A549 (cell line): ENCODE results near the gene RNF34. TPM values are rescaled to one million over a fixed set of nuclear protein-coding genes. Genes with fewer than 3 reads are reported as not detected.

Experiments used
- ATAC-seq, 2 experiments: fragments of 200-7000 bp in 1 of 2; fragments of >200 bp in 1 of 2; cut with Nextera tagmentation in 1 of 2; cut with Tn5 transposase in 1 of 2; 3 replicates each; pipeline versions ENCODE4 v1.8.0 to v1.9.1; 2018 to 2020; ENCODE audit warnings: mild to moderate bottlenecking in 1 of 2, moderate library complexity in 1 of 2
- CTCF ChIA-PET: fragments of 300-600 bp; sonication (Branson Sonifier 250); formaldehyde crosslinking; extraction: SDS; loops from one replicate; lab custom pipeline; 2021; ENCODE audit warnings: antibody characterized with exemption, inconsistent platforms; lab: Yijun Ruan, JAX
- POLR2A ChIA-PET: fragments of 350-600 bp; formaldehyde crosslinking; extraction: SDS; loops from one replicate; lab custom pipeline; 2021; ENCODE audit warnings: antibody characterized with exemption, inconsistent platforms; lab: Yijun Ruan, JAX
- DNase-seq, 2 experiments: peaks; one replicate each; pipeline versions ENCODE4 v3.0.0 to v3.0.0-alpha.2; 2011 to 2016; ENCODE audit warnings: low read depth in 1 of 2, low spot score in 1 of 2
- FAIRE-seq: peaks from 2 replicates; lab custom pipeline; 2011; peaks lifted over from hg19 to GRCh38; lab: Jason Lieb, UNC
- H3K27ac ChIP-seq, 2 experiments: fragments of >200 bp; sonication (Bioruptor Twin); formaldehyde crosslinking; 3 replicates each; pipeline ENCODE4 v1.5.1; 2016 to 2017
- H3K4me1 ChIP-seq: fragments of >200 bp; sonication (Bioruptor Twin); formaldehyde crosslinking; 3 replicates; pipeline ENCODE4 v1.6.1; 2016
- H3K4me2 ChIP-seq: fragments of >200 bp; sonication (Bioruptor Twin); formaldehyde crosslinking; 3 replicates; pipeline ENCODE4 v1.6.1; 2016
- H3K4me3 ChIP-seq: fragments of >200 bp; sonication (Bioruptor Twin); formaldehyde crosslinking; 3 replicates; pipeline ENCODE4 v1.5.1; 2016
- H3K9me3 ChIP-seq: fragments of >200 bp; sonication (Bioruptor Twin); formaldehyde crosslinking; 3 replicates; pipeline ENCODE4 v1.6.1; 2016
- BHLHE40 ChIP-seq: IDR thresholded peaks from 2 replicates; pipeline ENCODE4 v1.6.1; 2012; ENCODE audit warnings: low read depth, low read length, inconsistent platforms
- EHMT2 ChIP-seq: fragments of 200-600 bp; sonication (generic); IDR thresholded peaks from 2 replicates; pipeline ENCODE4 v1.6.1; 2016; ENCODE audit warnings: antibody characterized with exemption, low read depth, mild to moderate bottlenecking, moderate library complexity
- ESRRA ChIP-seq: fragments of 150-350 bp; IDR thresholded peaks from 2 replicates; pipeline ENCODE4 v1.6.1; 2014; ENCODE audit warnings: mild to moderate bottlenecking, low read length, borderline replicate concordance
- FOSB ChIP-seq: fragments of 250-450 bp; sonication (Bioruptor Pico); IDR thresholded peaks from 2 replicates; pipeline ENCODE4 v1.5.0; 2020; ENCODE audit warnings: mild to moderate bottlenecking, moderate library complexity
- FOSL2 ChIP-seq, 2 experiments: fragments of 450-650 bp in 1 of 2; fragments of >200 bp in 1 of 2; sonication (Bioruptor Twin) in 1 of 2; formaldehyde crosslinking; IDR thresholded peaks; 2 replicates each; pipeline versions ENCODE4 v1.5.0 to v1.6.1; 2016 to 2020; ENCODE audit warnings: mild to moderate bottlenecking in 1 of 2, moderate library complexity in 1 of 2
- HOXB13 ChIP-seq: fragments of 250-450 bp; sonication (Bioruptor Pico); IDR thresholded peaks from 2 replicates; pipeline ENCODE4 v1.5.0; 2020; ENCODE audit warnings: low read depth, mild to moderate bottlenecking, moderate library complexity
- JUNB ChIP-seq: fragments of >200 bp; sonication (Bioruptor Twin); formaldehyde crosslinking; IDR thresholded peaks from 2 replicates; pipeline ENCODE4 v1.6.1; 2016
- NFE2L2 ChIP-seq: fragments of 150-350 bp; conservative IDR thresholded peaks from 2 replicates; pipeline ENCODE4 v1.6.1; 2014; ENCODE audit warnings: low read length
- POLR2A ChIP-seq: IDR thresholded peaks from 2 replicates; pipeline ENCODE4 v1.6.1; 2012; ENCODE audit warnings: mild to moderate bottlenecking, low read length
- RCOR1 ChIP-seq: fragments of 150-350 bp; IDR thresholded peaks from 2 replicates; pipeline ENCODE4 v1.6.1; 2014; ENCODE audit warnings: antibody characterized with exemption, low read length, low read depth
- SMC3 ChIP-seq: fragments of >200 bp; sonication (Bioruptor Twin); formaldehyde crosslinking; IDR thresholded peaks from 3 replicates; pipeline ENCODE4 v1.6.1; 2018; ENCODE audit warnings: inconsistent platforms
- ZC3H11A ChIP-seq: fragments of 450-650 bp; IDR thresholded peaks from 2 replicates; pipeline ENCODE4 v1.6.1; 2014; ENCODE audit warnings: antibody characterized with exemption, mild to moderate bottlenecking
- ZFP36 ChIP-seq: fragments of 450-650 bp; IDR thresholded peaks from 2 replicates; pipeline ENCODE4 v1.6.1; 2014; ENCODE audit warnings: borderline replicate concordance; ENCODE audit not compliant: partially characterized antibody
- WGBS: methylation state at CpG from one replicate; pipeline ENCODE4 v1.1.6; 2017; ENCODE audit errors: missing lambda C conversion rate; 5-methylcytosine and 5-hydroxymethylcytosine counted together
- polyA plus RNA-seq, 4 experiments: library from polyadenylated mRNA; depleted of rRNA in 3 of 4; stranded (reverse); fragments of >200 nt; fragmentation: RNase III in 1 of 4; extraction: RNeasy Plus Mini Kit Qiagen cat#74134 plus additional on column Dnase treatment in 1 of 4; gene quantifications; 2 replicates in 3 of 4; 3 replicates in 1 of 4; pipeline ENCODE4 v1.2.3, GENCODE V29; 2011 to 2017
- TF ChIP-seq, protein P1 (sequence below): IDR thresholded peaks from 2 replicates; pipeline ENCODE4 v1.6.1; 2012
- TF ChIP-seq, protein P2 (sequence below): IDR thresholded peaks from 2 replicates; pipeline ENCODE4 v1.6.1; 2012
- TF ChIP-seq, protein P3 (sequence below): fragments of 200-600 bp; sonication (generic); IDR thresholded peaks from 2 replicates; pipeline ENCODE4 v1.6.1; 2016; ENCODE audit warnings: antibody characterized with exemption, mild to moderate bottlenecking, moderate library complexity
- TF ChIP-seq, protein P4 (sequence below): fragments of 250-450 bp; sonication (Bioruptor Pico); IDR thresholded peaks from 2 replicates; pipeline ENCODE4 v1.5.0; 2020; ENCODE audit warnings: low read depth, mild to moderate bottlenecking, moderate library complexity
- TF ChIP-seq, protein P5 (sequence below): fragments of 250-450 bp; sonication (Bioruptor Pico); IDR thresholded peaks from 2 replicates; pipeline ENCODE4 v1.5.0; 2021; ENCODE audit warnings: mild to moderate bottlenecking, moderate library complexity, borderline replicate concordance

The RNF34 gene
- polyA plus RNA-seq, 2 of the 4 experiments (the other 2 are of a cell fraction), result 44.5 to 59.4 TPM

DNA sequence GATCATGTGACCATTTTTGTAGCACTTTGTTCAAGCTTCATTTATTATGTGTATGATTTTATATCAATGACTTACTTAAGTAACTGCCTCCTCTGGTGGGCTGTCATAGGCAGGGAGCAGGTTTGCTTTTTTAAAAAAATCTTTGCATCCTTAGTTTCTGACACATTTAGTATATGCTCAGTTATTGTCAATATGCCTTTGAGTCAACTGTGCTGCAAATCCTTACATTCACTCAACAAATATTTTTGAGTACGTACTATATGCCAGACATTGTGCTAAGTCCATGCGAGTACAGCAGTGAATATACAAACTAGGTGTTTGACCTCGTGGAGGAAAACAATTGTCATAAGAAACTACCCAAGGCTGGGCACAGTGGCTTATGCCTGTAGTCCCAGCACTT, 43.3 kb upstream of the RNF34 start (continued):
- TF ChIP-seq, protein P1, sequence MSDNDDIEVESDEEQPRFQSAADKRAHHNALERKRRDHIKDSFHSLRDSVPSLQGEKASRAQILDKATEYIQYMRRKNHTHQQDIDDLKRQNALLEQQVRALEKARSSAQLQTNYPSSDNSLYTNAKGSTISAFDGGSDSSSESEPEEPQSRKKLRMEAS, result no peak
- TF ChIP-seq ESRRA (no peak), SMC3 (no peak), FOSL2 (IDR thresholded peaks at IDR 0.05) (no peak), FOSL2 (CRISPR knock-in tag; IDR thresholded peaks at IDR 0.05) (no peak), FOSB (no peak), RCOR1 (no peak)
- TF ChIP-seq, protein P2, sequence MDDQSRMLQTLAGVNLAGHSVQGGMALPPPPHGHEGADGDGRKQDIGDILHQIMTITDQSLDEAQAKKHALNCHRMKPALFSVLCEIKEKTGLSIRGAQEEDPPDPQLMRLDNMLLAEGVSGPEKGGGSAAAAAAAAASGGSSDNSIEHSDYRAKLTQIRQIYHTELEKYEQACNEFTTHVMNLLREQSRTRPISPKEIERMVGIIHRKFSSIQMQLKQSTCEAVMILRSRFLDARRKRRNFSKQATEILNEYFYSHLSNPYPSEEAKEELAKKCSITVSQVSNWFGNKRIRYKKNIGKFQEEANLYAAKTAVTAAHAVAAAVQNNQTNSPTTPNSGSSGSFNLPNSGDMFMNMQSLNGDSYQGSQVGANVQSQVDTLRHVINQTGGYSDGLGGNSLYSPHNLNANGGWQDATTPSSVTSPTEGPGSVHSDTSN, result no peak

DNA sequence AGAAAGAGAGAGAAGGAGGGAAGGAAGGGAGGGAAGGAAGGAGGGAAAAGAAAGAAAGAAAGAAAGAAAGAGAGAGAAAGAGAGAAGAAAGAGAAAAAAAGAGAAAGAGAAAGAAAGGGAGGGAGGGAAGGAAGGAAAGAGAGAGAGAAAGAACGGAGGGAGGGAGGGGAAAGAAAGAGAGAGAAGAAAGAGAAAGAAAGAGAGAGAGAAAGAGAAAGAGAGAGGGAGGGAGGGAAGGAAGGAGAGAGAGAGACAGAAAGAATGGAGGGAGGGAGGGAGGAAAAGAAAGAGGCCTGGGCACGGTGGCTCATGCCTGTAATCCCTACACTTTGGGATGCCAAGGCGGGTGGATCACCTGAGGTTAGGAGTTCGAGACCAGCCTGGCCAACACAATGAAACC, 42.6 kb upstream of the RNF34 start:
- no peaks in the 10 kb centered on the region for H3K9me3 ChIP-seq

More for the DNA sequence above, 42.6 kb upstream of the RNF34 start:
- ChIA-PET POLR2A (no interaction called here), CTCF (interaction anchor here (1.2 kb wide), 1 partner anchor 9 kb away, joined by 3 read pairs; no protein-coding TSS in a partner anchor)
- no peak for ATAC-seq
- Histone ChIP-seq H3K4me2 (no peak overlapping the region), H3K4me3 (no peak overlapping the region), H3K27ac (no peak overlapping the region), H3K4me1 (peaks cover 3% of the 10 kb centered on the region; the same call in 2 of the 3 replicates)
- WGBS, result 45% methylated on average over 4 of the region's 4 CpGs
- FAIRE-seq, result no peak
- no peak for DNase-seq
- TF ChIP-seq EHMT2 (no peak), BHLHE40 (no peak), ZFP36 (no peak), NFE2L2 (no peak), POLR2A (no peak), HOXB13 (no peak), JUNB (no peak), ZC3H11A (no peak)
- TF ChIP-seq, protein P3, sequence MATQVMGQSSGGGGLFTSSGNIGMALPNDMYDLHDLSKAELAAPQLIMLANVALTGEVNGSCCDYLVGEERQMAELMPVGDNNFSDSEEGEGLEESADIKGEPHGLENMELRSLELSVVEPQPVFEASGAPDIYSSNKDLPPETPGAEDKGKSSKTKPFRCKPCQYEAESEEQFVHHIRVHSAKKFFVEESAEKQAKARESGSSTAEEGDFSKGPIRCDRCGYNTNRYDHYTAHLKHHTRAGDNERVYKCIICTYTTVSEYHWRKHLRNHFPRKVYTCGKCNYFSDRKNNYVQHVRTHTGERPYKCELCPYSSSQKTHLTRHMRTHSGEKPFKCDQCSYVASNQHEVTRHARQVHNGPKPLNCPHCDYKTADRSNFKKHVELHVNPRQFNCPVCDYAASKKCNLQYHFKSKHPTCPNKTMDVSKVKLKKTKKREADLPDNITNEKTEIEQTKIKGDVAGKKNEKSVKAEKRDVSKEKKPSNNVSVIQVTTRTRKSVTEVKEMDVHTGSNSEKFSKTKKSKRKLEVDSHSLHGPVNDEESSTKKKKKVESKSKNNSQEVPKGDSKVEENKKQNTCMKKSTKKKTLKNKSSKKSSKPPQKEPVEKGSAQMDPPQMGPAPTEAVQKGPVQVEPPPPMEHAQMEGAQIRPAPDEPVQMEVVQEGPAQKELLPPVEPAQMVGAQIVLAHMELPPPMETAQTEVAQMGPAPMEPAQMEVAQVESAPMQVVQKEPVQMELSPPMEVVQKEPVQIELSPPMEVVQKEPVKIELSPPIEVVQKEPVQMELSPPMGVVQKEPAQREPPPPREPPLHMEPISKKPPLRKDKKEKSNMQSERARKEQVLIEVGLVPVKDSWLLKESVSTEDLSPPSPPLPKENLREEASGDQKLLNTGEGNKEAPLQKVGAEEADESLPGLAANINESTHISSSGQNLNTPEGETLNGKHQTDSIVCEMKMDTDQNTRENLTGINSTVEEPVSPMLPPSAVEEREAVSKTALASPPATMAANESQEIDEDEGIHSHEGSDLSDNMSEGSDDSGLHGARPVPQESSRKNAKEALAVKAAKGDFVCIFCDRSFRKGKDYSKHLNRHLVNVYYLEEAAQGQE, result no peak
- TF ChIP-seq, protein P4, sequence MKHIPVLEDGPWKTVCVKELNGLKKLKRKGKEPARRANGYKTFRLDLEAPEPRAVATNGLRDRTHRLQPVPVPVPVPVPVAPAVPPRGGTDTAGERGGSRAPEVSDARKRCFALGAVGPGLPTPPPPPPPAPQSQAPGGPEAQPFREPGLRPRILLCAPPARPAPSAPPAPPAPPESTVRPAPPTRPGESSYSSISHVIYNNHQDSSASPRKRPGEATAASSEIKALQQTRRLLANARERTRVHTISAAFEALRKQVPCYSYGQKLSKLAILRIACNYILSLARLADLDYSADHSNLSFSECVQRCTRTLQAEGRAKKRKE (CRISPR knock-in tag), result no peak
- TF ChIP-seq, protein P5, sequence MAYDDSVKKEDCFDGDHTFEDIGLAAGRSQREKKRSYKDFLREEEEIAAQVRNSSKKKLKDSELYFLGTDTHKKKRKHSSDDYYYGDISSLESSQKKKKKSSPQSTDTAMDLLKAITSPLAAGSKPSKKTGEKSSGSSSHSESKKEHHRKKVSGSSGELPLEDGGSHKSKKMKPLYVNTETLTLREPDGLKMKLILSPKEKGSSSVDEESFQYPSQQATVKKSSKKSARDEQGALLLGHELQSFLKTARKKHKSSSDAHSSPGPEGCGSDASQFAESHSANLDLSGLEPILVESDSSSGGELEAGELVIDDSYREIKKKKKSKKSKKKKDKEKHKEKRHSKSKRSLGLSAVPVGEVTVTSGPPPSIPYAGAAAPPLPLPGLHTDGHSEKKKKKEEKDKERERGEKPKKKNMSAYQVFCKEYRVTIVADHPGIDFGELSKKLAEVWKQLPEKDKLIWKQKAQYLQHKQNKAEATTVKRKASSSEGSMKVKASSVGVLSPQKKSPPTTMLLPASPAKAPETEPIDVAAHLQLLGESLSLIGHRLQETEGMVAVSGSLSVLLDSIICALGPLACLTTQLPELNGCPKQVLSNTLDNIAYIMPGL, result no peak
